Sciatic nerve (tissue), 2 donors: ENCODE measurements around the gene CCDC63. TPM values are rescaled to one million over a fixed set of nuclear protein-coding genes. Genes with fewer than 3 reads are reported as not detected.
"Not testable (repeated sequence)": the region's sequence is repeated elsewhere in the genome, so short reads cannot be mapped to it uniquely, and the experiment has no call there.

Experiments used
- ATAC-seq: fragments of 200-7000 bp; cut with Tn5 transposase; one replicate; pipeline ENCODE4 v1.9.1; 2020; ENCODE audit warnings: mild to moderate bottlenecking, moderate library complexity
- DNase-seq: peaks from one replicate; pipeline ENCODE4 v3.0.0-alpha.2; 2020; ENCODE audit warnings: low spot score
- intact Hi-C: fragments of 100-400 bp; cut with DNase I; formaldehyde crosslinking; loops from one replicate; pipeline ENCODE4 v1.14.2; 2022
- total RNA-seq: library from RNA; stranded (reverse); fragmentation: NEBNext Ultra II Directional; extraction: Animal tissue kit (Norgen Biotek cat#: 25700); gene quantifications from one replicate; pipeline ENCODE4 v1.2.1, GENCODE V29; 2021
- donor health status: DM: no; HTN: no; CAD: no.
- donor health status: DM: no; HTN: no; CAD: no.

Gene CCDC63
- total RNA-seq, 1 donor from 2014 or later, result not detected

- no peak for ATAC-seq
- DNase-seq, result no peak
- intact Hi-C loops, result no loop called here
Measured at GRCh38 chr12:110836291-110836690, 10.5 kb upstream of the CCDC63 start.

DNA sequence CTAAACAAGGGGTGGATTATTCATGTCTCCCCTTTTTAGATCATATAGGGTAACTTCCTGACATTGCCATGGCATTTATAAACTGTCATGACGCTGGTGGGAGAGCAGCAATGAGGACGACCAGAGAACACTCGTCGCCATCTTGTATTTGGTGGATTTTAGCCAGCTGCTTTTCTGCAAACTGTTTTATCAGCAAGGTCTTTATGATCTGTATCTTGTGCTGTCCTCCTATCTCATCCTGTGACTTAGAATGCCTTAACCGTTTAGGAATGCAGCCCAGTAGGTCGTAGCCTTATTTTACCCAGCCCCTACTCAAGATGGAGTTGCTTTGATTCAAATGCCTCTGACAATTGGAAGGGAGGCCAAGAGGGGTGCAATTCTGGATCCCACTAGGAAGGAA, 5.8 kb upstream of the CCDC63 start:
- DNase-seq (no peak), ATAC-seq (no peak)
- intact Hi-C loops, result no loop called here

- no peak for DNase-seq
- intact Hi-C loops, result no loop called here
- ATAC-seq, result no peak
Measured at GRCh38 chr12:110844131-110844530, 2.7 kb upstream of the CCDC63 start.

DNA sequence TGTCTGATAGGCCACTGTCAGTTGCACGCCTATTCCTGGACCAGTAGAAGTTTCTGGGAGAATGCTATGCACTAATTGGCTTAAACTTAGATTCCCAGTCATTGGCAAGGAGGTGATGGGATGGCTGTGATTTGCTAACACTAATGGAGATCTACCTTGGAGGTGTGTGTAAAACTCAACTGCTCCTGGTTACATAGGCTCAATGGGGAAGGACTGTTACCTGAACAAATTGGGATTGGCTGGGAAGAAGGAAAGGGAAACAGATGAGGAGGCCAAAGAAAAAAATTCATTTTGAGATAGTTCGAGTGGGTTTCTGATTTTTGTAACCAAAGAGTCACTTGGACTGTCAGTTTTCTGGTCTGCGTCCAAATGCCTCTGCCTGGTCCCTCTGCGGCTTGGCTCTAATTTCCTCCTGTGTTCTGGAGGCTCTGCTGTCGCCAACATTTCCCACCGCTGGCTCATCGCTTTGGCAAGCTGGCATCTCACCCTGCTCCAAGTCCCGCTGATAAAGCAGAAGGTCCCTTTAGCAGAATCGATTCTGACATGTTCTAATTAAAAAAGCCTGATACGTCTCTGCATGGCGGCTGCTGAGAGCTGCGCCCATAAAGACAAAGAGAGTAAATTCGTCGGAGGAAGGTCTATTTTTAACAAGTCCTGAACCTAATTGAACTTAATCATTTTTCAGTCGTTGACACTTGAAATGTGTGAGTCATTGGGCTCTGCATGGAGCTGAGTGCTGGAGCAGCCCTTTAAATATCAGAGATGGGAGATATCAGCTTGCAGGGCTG, 2.0 kb upstream of the CCDC63 start:
- DNase-seq, result no peak
- intact Hi-C loops, result no loop called here
- ATAC-seq, result no peak

DNA sequence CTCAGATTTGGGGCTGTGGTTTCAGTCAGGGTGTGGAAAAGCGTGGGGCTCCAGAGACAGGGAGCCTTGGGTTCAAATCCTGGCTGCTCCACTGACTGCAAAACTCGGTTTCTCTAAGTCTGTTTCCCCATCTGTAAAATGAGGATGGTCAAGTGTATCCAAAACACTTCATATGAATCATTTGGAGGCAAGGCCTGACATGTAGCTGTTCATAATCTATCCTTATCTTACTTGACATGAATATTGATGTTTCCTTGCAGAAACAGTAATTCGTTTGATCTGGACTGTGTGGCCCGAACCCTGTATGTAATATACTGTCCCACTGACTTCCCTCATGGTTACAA, 1.5 kb upstream of the CCDC63 start:
- intact Hi-C loops, result no loop called here
- no peak for DNase-seq
- ATAC-seq, result no peak

DNA sequence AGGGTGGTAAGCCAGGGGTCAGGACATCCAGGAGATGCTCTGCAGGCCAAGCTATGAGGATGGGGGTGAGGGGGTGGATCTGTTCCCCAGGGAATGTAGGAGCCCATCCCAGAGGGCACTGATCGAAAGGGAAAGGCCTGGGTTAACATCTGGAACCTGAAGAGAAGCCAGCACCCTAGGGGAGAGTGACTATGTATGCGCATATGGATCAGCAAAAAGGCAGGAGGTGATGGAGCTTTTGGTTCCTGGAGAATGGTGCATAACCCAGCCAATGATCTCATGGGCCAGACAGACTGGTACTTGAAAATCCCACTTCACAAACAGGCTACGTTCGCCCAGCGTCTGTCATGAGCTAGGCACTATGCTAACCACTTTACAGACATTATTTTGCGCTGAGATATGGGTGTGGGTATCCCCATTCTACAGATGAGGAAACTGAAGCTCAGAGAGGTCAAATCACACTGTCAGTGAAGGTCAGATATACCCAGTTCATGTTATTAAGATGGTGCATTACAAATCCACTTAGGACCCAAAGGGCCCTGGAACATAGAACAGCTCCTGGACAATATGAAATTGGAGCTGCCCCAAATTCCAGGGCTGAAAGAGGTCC, 1.6 kb downstream of the CCDC63 start:
- no peak for DNase-seq
- intact Hi-C loops, result no loop called here
- no peak for ATAC-seq

DNA sequence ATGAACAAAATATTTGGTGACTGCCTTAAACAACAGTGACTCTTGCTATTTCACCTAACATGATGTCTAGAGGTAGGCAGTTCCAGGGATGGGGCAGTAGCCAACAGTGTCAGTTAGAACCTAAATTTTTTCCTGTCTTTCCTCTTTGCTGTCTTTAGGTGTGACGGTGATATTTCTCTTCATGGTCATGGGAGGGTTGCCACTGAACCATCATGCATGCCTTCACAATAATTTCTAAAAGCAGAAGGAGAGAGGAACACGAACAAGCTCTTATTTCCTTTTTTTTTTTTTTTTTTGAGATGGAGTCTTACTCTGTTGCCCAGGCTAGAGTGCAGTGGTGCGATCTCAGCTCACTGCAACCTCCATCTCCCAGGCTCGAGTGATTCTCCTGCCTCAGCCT, 2.4 kb downstream of the CCDC63 start:
- ATAC-seq (no peak), DNase-seq (no peak)
- intact Hi-C loops, result no loop called here

DNA sequence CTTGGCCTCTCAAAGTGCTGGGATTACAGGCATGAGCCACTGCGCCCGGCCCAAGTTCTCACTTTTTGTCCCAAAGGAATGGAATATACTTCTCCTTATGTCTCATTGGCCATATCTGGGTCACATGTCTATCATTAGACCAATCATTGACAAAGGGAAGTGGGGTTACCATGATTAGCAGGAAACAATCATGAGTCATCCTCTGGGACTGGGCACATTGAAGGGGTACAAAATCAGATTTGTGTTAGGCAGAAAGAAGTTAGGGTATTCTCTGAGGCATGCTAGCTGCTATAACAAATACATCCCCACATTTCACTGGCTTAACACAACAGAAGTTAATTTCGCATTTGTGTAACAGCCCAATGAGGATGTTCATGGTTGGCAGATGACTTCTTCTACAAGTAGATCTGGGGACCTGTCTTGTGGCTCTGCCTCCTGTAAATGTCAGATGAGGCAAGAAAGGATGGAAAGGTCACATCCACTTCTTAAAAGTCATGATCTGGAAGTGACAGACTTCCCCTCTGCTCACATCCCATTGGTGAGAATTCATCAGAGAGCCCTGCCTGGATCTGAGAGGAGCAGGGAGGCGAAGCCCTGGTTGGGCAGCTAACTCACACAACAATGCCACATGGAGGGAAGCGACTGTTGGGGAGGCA, 3.1 kb downstream of the CCDC63 start:
- DNase-seq, result no peak
- ATAC-seq, result no peak
- intact Hi-C loops, result no loop called here

- DNase-seq, result no peak
- intact Hi-C loops, result no loop called here
- no peak for ATAC-seq
Measured at GRCh38 chr12:110850762-110851161, 4.0 kb downstream of the CCDC63 start.

DNA sequence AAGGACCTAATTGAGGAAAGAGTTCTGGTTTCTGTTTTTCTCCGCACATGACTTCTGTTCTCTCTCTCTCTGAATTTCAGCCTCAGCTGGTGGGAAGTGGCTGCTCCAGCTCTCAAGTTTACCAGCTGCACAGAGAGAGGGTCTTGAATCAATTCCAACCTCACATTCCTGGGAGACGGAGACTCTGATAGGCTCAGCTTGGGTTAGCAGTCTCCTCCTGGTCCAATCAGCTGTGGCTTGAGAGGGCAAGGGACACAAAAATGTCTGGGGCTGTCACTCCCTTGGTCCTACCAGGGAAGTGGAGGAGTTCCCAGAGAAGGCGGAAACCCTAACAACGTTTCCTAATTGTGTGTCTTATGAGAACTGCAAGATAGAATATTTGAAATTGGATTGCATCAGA, 7.0 kb downstream of the CCDC63 start:
- intact Hi-C loops, result no loop called here
- DNase-seq (no peak), ATAC-seq (no peak)

- intact Hi-C loops, result no loop called here
- ATAC-seq, result no peak
- DNase-seq, result no peak
Measured at GRCh38 chr12:110856542-110856941, 9.8 kb downstream of the CCDC63 start.

DNA sequence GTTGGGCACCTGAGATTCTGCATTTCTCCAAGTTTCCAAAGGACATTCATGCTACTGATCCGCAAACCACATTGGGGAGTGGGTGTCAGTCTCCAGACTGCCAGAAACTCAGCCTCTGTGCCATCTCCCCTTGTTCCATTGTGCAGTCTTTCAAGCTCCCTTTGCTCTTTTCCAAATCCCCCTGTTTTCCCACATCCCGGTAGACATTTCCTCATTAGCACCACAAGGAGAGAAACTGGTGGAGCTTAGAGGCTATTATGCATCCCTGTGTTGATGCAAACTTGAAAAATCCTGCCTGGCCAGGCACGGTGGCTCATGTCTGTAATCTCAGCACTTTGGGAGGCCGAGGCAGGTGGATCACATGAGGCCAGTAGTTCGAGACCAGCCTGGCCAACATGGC, 10.7 kb downstream of the CCDC63 start:
- ATAC-seq, result no peak
- intact Hi-C loops, result no loop called here

DNA sequence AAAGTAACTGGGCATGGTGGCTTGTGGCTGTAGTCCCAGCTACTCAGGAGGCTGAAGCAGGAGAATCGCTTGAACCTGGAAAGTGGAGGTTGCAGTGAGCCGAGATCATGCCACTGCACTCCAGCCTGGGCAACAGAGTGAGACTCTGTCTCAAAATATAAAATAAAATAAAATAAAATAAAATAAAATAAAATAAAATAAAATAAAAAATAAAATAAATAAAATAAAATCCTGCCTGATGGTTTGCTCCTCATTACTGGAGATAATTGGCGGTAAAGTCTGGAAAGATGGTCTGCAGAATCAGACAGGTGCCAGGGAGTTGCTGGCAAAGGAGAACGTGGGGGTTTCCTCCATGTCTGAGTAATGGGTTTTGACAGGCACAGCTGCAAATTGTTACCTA, 11.2 kb downstream of the CCDC63 start:
- DNase-seq, intact Hi-C loops, ATAC-seq: not testable (repeated sequence)

More for the DNA sequence above, 10.7 kb downstream of the CCDC63 start:
- DNase-seq, result no peak

DNA sequence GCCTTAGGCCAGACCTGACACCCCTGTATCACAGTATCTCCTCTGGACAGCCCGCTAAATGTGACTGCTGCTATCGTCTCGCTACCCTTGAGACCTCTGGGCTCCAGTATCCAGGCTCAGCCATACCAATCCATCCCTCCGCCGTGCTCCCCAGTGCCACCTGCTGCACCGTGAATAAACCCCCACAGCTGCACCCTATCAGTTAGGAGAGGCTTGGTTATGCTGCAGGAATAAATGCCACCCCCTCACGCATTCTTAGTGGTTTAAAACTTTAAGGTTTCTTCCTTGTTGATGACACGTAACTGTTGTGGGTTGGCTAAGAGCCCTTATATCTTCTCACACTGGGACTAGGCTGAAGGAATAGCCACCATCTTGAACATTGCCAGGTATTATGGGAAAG, 12.1 kb downstream of the CCDC63 start:
- ATAC-seq (no peak), DNase-seq (no peak)
- intact Hi-C loops, result no loop called here

DNA sequence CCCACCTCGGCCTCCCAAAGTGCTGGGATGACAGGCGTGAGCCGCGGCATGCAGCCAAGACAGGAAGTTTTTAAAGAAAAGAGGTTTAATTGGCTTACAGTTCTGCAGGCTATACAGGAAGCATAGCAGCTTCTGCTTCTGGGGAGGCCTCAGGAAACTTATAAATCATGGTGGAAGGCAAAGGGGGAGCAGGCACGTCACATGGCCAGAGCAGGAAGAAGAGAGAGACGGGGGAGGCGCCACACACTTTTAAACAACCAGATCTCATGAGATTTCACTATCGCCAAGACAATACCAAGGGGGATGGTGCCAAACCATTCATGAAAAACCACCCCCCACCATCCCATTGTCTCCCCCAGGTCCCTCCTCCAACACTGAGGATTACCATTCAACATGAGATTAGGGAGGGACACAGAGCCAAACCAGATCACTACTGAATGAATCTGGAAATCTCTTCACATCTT, 14.1 kb downstream of the CCDC63 start:
- intact Hi-C loops, result no loop called here
- DNase-seq (no peak), ATAC-seq (no peak)

GRCh38 chr12:110861729-110862128, 14.9 kb downstream of the CCDC63 start:
- intact Hi-C loops, result no loop called here

GRCh38 chr12:110862329-110862728, 15.5 kb downstream of the CCDC63 start:
- intact Hi-C loops, result no loop called here
- ATAC-seq (no peak), DNase-seq (no peak)

More at GRCh38 chr12:110861729-110862128, 14.9 kb downstream of the CCDC63 start:
- ATAC-seq, result no peak
- no peak for DNase-seq

- intact Hi-C loops, result no loop called here
- no peak for DNase-seq
- ATAC-seq, result no peak
Measured at GRCh38 chr12:110863161-110863560, 16.4 kb downstream of the CCDC63 start.

GRCh38 chr12:110865521-110865920, 18.7 kb downstream of the CCDC63 start:
- DNase-seq, result no peak
- no peak for ATAC-seq
- intact Hi-C loops, result no loop called here

- ATAC-seq, result no peak
- intact Hi-C loops, result no loop called here
- no peak for DNase-seq
Measured at GRCh38 chr12:110869026-110869425, 22.2 kb downstream of the CCDC63 start.
